Tibial nerve (tissue), 4 donors: Measurements from ENCODE around the gene NEK3. TPM values are rescaled to one million over a fixed set of nuclear protein-coding genes. Genes with fewer than 3 reads are reported as not detected.
"Not testable (repeated sequence)": the region's sequence is repeated elsewhere in the genome, so short reads cannot be mapped to it uniquely, and the experiment has no call there.

Experiments
- DNase-seq, 2 donors: peaks; one replicate each; pipeline ENCODE4 v3.0.0-alpha.2; 2019; ENCODE audit warnings: low spot score in 2 of 2
- H3K27ac ChIP-seq, 4 donors: fragments of 200-600 bp; sonication (generic) in 3 of 4; one replicate each; pipeline ENCODE4 v1.5.1; 2017 to 2019; ENCODE audit warnings: mild to moderate bottlenecking in 1 of 4
- H3K27me3 ChIP-seq, 2 donors: fragments of 200-600 bp; sonication (generic) in 1 of 2; one replicate each; pipeline versions ENCODE4 v1.5.1 to v1.6.0; 2017 to 2019
- H3K36me3 ChIP-seq, 3 donors: fragments of 200-600 bp; sonication (generic); one replicate each; pipeline ENCODE4 v1.5.1; 2018 to 2019
- H3K4me1 ChIP-seq, 4 donors: fragments of 200-600 bp; sonication (generic) in 3 of 4; one replicate each; pipeline ENCODE4 v1.5.1; 2017 to 2019
- H3K4me3 ChIP-seq, 4 donors: fragments of 200-600 bp; sonication (generic) in 3 of 4; one replicate each; pipeline ENCODE4 v1.5.1; 2017 to 2019; ENCODE audit warnings: mild to moderate bottlenecking in 1 of 4, moderate library complexity in 1 of 4
- H3K9me3 ChIP-seq, 4 donors: fragments of 200-600 bp; sonication (generic) in 3 of 4; one replicate each; pipeline ENCODE4 v1.5.1; 2017 to 2019
- EP300 ChIP-seq, 2 donors: sonication (generic); formaldehyde crosslinking; IDR thresholded peaks; one replicate each; pipeline ENCODE4 v1.6.1; 2017; ENCODE audit warnings: antibody characterized with exemption in 2 of 2, mild to moderate bottlenecking in 1 of 2
- POLR2A ChIP-seq, 2 donors: fragments of 450-650 bp; IDR thresholded peaks; one replicate each; pipeline ENCODE4 v1.6.1; 2017; ENCODE audit warnings: antibody characterized with exemption in 2 of 2, mild to moderate bottlenecking in 2 of 2, moderate library complexity in 2 of 2
- WGBS, 2 donors: methylation state at CpG; one replicate each; pipeline ENCODE4 v1.1.5; 2018; 5-methylcytosine and 5-hydroxymethylcytosine counted together
- total RNA-seq, 4 donors: library from RNA; depleted of rRNA; stranded (reverse); fragments of >200 nt; gene quantifications; one replicate each; pipeline ENCODE4 v1.1.0, GENCODE V29; 2016
- TF ChIP-seq, protein P1 (sequence below), 5 experiments: fragments of 200-600 bp in 3 of 5; fragments of 450-650 bp in 2 of 5; sonication (generic) in 3 of 5; IDR thresholded peaks; one replicate each; pipeline ENCODE4 v1.5.1; 2016 to 2019; ENCODE audit warnings: antibody characterized with exemption in 5 of 5, mild to moderate bottlenecking in 3 of 5, moderate library complexity in 2 of 5

Gene NEK3
- total RNA-seq, 4 donors from 2014 or later: 22.0 to 49.8 (median 36.7) TPM

- H3K9me3 ChIP-seq: no peaks in the 10 kb centered on the region
- peaks cover 0 to 62% (median 0%) of the 10 kb centered on the region in 3 donors for H3K36me3 ChIP-seq
- no peaks in the 10 kb centered on the region for H3K27me3 ChIP-seq
- H3K4me1 ChIP-seq: no peaks in the 10 kb centered on the region
- DNase-seq: no peak
- TF ChIP-seq POLR2A (IDR thresholded peaks at IDR 0.05) (no peak), EP300 (IDR thresholded peaks at IDR 0.05) (no peak)
- TF ChIP-seq, protein P1, sequence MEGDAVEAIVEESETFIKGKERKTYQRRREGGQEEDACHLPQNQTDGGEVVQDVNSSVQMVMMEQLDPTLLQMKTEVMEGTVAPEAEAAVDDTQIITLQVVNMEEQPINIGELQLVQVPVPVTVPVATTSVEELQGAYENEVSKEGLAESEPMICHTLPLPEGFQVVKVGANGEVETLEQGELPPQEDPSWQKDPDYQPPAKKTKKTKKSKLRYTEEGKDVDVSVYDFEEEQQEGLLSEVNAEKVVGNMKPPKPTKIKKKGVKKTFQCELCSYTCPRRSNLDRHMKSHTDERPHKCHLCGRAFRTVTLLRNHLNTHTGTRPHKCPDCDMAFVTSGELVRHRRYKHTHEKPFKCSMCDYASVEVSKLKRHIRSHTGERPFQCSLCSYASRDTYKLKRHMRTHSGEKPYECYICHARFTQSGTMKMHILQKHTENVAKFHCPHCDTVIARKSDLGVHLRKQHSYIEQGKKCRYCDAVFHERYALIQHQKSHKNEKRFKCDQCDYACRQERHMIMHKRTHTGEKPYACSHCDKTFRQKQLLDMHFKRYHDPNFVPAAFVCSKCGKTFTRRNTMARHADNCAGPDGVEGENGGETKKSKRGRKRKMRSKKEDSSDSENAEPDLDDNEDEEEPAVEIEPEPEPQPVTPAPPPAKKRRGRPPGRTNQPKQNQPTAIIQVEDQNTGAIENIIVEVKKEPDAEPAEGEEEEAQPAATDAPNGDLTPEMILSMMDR (IDR thresholded peaks at IDR 0.05): no peak
- WGBS, 2 donors: 87 to 91% methylated on average over 2 of the region's 2 CpGs
- H3K27ac ChIP-seq: no peak overlapping the region
- no peak overlapping the region for H3K4me3 ChIP-seq
Observed at GRCh38 chr13:52179925-52180324, 20.5 kb upstream of the NEK3 start.

DNA sequence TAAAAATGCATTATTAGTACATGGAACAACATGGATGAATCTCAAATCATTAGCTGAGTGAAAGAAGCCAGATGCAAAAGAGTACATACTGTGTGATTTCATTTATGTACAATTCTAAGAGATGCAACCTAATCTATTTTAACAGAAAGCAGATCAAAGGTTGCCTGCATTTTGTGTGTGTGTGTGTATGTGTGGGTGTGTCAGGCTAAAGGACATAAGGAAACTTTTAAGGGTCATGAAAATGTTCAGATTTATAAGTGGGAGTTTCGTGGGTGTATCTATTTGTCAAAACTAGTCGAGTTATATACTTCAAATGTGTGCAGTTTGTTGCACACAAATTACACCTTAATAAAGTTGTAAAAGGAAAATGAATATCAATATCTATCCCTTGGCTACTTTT is 17.9 kb upstream of the NEK3 start:
- Histone ChIP-seq H3K4me1 (peaks cover 0 to under 1% (median 0%) of the 10 kb centered on the region in 4 donors), H3K9me3 (no peaks in the 10 kb centered on the region), H3K27ac (no peak overlapping the region), H3K36me3 (peaks cover 0 to 56% (median 0%) of the 10 kb centered on the region in 3 donors), H3K4me3 (no peak overlapping the region), H3K27me3 (no peaks in the 10 kb centered on the region)
- TF ChIP-seq POLR2A (IDR thresholded peaks at IDR 0.05): no peak
- TF ChIP-seq, protein P1 (IDR thresholded peaks at IDR 0.05): no peak
- 76 to 83% methylated on average over 2 of the region's 2 CpGs for WGBS, 2 donors
- no peak for DNase-seq

DNA sequence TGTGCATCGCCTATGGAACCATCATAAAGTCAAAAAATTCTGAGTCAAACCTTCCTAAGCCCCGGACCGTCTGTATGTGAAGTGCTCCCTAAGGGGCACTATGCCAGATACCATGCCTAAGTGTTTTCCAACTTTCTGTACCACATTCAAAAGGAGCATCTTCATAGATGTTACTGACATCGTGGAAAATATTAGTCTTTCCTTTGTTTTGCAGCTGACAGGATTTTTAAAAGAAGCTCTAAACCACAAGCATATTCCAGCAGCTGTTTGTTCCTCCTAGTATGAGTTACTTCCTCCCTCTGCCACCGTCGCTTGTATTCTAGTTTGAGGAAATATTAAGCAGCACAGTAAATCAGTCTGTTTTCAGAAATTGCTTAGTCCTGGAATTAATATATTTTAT is 14.6 kb upstream of the NEK3 start:
- not testable (repeated sequence) for DNase-seq, H3K4me3 ChIP-seq, H3K9me3 ChIP-seq, H3K27me3 ChIP-seq
- TF ChIP-seq EP300 (IDR thresholded peaks at IDR 0.05): peak; percentile 16 to 46
- 65 to 67% methylated on average over 6 of the region's 6 CpGs for WGBS, 2 donors
- Histone ChIP-seq H3K4me1 (peaks cover 0 to 17% (median 0%) of the 10 kb centered on the region in 4 donors), H3K36me3 (peaks cover 0 to 59% (median 0%) of the 10 kb centered on the region in 3 donors), H3K27ac (peak overlapping the region in 1 of 4 donors; percentile 22)

DNA sequence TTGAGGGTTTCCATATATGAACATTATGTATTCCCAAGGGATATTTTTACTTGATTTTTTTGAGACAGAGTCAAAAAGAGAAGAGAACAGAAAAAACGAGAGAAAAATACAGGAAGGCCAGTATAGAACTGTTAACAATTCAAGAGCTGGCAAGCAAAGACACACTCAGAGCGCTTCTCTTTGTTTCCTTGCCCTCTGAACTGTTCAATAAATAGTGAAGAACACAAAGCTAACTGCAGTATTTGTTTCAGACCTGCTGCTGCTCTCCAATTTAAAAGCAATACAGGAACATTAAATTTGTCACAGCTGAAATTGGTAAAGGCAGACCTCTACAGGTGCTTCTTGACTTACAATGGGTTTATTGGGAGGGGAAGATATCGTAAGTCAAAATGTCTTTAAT is 14.0 kb upstream of the NEK3 start:
- WGBS, 2 donors: 67 to 68% methylated on average over 3 of the region's 3 CpGs
- H3K27me3 ChIP-seq: no peaks in the 10 kb centered on the region
- peak overlapping the region in 2 of 4 donors; percentile 22 to 42 for H3K27ac ChIP-seq
- H3K36me3 ChIP-seq: peaks cover 0 to 63% (median 0%) of the 10 kb centered on the region in 3 donors
- H3K9me3 ChIP-seq: no peaks in the 10 kb centered on the region
- no peak for DNase-seq
- H3K4me3 ChIP-seq: no peak overlapping the region
- H3K4me1 ChIP-seq: peaks cover 0 to 17% (median 0%) of the 10 kb centered on the region in 4 donors
- TF ChIP-seq POLR2A (IDR thresholded peaks at IDR 0.05) (no peak), EP300 (IDR thresholded peaks at IDR 0.05) (no peak)
- TF ChIP-seq, protein P1 (IDR thresholded peaks at IDR 0.05): no peak

- WGBS, 2 donors: 74 to 81% methylated on average over 1 of the region's 1 CpG
- H3K9me3 ChIP-seq, H3K4me3 ChIP-seq, H3K27me3 ChIP-seq, DNase-seq: not testable (repeated sequence)
- H3K4me1 ChIP-seq: peaks cover 0 to 17% (median 0%) of the 10 kb centered on the region in 4 donors
- peak overlapping the region in 2 of 4 donors; percentile 51 to 80 for H3K27ac ChIP-seq
- peaks cover 0 to 64% (median 0%) of the 10 kb centered on the region in 3 donors for H3K36me3 ChIP-seq
Observed at GRCh38 chr13:52171686-52172085, 12.3 kb upstream of the NEK3 start.

DNA sequence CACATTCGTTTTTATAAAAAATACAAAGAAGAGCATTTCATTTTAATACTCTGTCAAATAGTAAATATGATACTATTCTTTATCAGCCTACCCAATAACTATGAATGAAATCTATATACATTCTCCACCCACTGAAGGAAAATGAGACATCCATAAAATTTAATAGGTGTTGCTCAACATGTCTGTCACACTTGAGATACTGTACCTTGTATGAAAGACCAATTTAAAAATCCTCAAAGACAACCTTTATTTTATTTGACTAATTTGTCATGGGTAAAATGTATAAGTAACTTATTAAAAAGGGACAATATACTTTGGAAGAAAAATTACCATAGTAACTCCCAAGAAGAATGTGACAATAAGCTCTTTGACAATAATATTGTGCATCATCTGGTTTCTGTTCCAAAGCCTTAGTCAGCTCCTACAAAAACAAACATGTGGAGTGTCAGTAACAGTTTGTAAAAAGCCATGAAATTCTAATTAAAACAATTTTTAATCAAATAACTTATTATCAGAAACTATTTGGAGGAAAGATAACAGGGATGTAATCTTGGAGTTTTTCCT is 11.5 kb upstream of the NEK3 start:
- peaks cover 0 to 17% (median 0%) of the 10 kb centered on the region in 4 donors for H3K4me1 ChIP-seq
- not testable (repeated sequence) for H3K27me3 ChIP-seq, H3K4me3 ChIP-seq, DNase-seq, H3K9me3 ChIP-seq
- H3K27ac ChIP-seq: peak overlapping the region in 2 of 4 donors; percentile 63 to 80
- 74 to 77% methylated on average over 1 of the region's 1 CpG for WGBS, 2 donors
- H3K36me3 ChIP-seq: peaks cover 0 to 69% (median 0%) of the 10 kb centered on the region in 3 donors
